Hematopoietic multipotent progenitor cell treated with erythropoietin and hydrocortisone succinate and interleukin-3 and kit ligand, for 4 days (in vitro differentiated cells): ENCODE results near the gene TTC21A.
"Not testable (repeated sequence)": the region's sequence is repeated elsewhere in the genome, so short reads cannot be mapped to it uniquely, and the experiment has no call there.

Experiments
- DNase-seq: peaks from one replicate; pipeline ENCODE4 v3.0.0-alpha.2; 2015

The TTC21A gene, protein sequence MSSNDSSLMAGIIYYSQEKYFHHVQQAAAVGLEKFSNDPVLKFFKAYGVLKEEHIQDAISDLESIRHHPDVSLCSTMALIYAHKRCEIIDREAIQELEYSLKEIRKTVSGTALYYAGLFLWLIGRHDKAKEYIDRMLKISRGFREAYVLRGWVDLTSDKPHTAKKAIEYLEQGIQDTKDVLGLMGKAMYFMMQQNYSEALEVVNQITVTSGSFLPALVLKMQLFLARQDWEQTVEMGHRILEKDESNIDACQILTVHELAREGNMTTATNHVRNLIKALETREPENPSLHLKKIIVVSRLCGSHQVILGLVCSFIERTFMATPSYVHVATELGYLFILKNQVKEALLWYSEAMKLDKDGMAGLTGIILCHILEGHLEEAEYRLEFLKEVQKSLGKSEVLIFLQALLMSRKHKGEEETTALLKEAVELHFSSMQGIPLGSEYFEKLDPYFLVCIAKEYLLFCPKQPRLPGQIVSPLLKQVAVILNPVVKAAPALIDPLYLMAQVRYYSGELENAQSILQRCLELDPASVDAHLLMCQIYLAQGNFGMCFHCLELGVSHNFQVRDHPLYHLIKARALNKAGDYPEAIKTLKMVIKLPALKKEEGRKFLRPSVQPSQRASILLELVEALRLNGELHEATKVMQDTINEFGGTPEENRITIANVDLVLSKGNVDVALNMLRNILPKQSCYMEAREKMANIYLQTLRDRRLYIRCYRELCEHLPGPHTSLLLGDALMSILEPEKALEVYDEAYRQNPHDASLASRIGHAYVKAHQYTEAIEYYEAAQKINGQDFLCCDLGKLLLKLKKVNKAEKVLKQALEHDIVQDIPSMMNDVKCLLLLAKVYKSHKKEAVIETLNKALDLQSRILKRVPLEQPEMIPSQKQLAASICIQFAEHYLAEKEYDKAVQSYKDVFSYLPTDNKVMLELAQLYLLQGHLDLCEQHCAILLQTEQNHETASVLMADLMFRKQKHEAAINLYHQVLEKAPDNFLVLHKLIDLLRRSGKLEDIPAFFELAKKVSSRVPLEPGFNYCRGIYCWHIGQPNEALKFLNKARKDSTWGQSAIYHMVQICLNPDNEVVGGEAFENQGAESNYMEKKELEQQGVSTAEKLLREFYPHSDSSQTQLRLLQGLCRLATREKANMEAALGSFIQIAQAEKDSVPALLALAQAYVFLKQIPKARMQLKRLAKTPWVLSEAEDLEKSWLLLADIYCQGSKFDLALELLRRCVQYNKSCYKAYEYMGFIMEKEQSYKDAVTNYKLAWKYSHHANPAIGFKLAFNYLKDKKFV (N-terminal part only)

DNA sequence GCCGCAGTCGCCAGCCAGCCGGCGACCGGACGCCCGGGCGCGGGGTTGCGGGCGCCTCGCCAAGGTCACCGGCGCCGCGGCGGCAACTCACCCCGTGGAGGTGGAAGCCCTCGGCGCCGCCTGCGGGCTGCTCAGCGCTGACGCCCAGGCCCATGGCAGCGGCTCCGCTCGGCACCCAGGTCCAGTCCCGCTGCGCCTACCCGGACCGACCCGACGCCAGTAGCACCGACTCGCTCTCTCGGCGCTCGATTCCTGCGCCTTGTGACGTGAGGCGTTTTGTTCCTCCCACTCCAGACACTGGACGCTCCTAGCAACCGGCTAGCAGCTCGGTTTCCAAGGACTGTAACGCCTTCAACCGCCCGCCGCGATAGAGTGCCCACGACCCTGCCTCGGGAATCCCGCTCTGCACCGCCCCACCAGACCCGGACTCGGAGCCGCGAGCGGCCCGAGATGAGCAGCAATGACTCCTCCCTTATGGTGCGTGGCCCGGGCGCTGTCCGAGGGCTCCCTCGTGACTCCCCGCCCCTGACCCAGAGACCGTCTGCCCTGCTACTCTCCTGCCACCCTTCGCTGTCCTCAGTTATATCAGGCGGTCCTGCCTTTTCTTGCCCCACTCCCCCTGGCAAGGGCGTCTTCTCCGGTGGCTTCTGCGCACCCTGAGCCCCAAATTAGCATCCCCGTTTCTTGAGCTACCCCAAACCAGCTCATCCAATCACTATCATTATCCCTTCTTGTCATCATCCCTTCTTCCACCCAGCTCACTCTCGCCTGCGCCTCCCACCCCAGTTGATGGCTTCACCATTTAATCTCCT, at the start of gene TTC21A, which contains the start of gene GORASP1:
Gene TTC21A, plus strand, starts transcription at position 293 of the 812 bp plus-strand sequence. Its CDS starts 158 bp downstream, at position 451.
Gene GORASP1, minus strand, starts transcription at position 240 of the 812 bp plus-strand sequence. Its CDS starts 86 bp downstream, at position 154.
- peak; percentile 92 for DNase-seq

DNA sequence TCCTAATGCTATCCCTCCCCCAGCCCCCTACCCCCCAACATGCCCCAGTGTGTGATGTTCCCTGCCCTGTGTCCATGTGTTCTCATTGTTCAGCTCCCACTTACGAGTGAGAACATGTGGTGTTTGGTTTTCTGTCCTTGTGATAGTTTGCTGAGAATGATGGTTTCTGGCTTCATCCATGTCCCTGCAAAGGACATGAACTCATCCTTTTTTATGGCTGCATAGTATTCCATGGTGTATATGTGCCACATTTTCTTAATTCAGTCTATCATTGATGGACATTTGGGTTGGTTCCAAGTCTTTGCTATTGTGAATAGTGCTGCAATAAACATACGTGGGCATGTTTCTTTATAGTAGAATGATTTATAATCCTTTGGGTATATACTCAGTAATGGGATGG, 46.3 kb upstream of the TTC21A start:
- DNase-seq = not testable (repeated sequence)

DNA sequence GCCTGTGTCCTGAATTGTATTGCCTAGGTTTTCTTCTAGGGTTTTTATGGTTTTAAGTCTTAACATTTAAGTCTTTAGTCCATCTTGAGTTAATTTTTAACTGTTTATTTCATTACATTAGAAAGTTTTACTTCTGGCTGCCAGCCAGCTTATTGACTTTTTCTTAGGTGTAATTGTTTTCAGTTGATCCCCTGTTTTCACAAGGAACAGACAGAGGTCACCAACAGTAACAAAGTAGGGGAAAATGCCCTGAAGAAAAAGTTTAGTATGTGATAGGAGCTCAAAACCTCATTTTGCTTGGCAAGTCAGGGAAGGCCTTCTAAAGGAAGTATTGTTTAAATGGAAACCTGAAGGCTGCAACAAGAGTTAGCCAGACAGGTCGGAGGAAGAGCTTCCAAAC, 45.3 kb upstream of the TTC21A start:
- DNase-seq = no peak

DNA sequence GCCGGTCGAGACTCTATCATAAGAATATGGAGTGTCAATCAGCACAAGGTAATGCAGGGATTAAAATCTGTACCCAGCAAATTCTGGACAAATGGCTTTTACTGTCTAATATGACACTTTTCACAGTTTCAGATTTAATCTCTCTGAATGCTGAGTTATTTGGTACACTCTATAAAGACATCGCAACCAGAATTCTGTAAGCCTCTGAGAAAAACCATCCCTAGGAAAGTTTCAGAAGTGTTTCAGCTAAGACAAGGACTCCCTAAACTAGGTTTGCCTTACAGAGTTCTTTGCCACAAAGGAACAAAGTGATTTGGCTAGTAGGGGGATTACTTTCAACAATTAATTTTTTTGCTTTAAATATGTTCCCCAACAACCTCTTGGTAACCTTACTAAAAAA, 44.3 kb upstream of the TTC21A start:
- DNase-seq = no peak

DNA sequence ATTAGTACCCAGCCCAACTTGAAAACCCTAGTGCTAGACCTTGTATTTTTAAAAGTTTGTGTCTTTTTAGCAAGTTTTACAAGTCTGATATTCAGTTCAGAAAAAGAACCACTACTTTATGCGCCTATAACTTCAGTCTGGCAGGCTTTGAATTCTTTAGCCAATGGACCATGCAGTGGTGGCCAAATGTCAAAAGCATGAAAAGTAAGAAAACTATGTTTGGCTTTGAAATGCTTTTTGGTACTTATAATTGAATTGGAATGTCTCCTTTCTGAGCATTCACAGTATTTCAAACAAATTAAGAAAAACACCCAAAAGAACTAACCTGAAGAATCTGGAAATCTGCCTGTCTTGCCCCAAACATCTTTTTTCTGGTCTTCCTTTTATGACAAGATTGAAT, 42.8 kb upstream of the TTC21A start:
- no peak for DNase-seq

DNA sequence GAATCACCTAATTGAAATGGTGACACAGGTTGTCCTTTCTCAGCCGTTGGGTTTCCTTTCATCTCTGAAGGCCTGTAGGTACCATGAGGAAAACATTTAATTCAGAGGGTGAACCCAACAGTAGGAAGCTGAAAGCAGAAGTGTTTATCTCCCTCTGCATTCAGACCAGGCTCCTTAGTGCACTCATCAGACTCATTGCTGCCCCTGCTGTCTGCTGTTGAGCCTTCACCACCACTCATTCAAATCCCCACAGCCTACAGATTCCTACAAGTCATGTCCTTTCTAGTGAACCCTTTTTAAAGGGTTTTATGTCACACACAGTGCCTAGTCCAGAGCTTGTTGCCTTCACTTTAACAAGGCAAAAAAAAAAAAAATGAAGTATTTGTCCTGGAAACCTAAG, 42.3 kb upstream of the TTC21A start:
- peak; percentile 90 for DNase-seq

DNA sequence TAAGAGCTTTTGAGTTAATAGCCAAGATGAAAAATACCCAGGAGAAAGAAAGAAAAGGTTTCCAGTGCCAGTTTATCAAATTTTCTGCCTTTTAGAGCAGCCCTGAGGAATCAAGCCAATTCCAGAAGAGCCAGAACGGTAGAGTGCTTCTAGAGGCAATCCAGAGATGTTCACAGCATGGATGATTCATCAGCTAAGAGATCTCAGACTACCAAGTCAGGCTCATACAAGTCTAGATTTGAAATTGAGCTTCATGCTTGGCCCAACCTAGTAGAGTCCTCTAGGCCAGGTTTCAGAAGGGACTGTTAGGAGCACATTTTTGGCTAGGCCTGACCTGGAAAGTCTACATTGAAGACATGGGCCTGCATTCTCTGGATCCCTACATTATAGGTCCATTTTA, 40.2 kb upstream of the TTC21A start:
- no peak for DNase-seq

DNA sequence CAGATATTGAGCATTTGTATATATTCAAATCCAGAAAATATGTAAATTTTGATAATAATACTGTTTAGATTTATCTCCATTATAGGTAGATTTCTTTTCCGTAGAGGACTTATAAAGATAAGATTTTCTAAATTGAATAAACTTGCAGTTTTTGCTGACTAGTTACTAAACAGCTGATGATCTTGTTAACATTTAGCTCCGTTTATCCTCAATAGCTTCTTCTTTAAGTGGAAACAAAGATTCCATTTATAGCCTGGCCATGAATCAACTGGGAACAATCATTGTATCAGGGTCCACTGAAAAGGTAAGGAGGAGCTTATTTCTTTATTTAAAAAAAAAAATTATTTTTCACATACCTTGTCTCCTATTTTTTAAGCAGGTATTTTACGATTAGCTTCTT, 38.9 kb upstream of the TTC21A start:
- no peak for DNase-seq

DNA sequence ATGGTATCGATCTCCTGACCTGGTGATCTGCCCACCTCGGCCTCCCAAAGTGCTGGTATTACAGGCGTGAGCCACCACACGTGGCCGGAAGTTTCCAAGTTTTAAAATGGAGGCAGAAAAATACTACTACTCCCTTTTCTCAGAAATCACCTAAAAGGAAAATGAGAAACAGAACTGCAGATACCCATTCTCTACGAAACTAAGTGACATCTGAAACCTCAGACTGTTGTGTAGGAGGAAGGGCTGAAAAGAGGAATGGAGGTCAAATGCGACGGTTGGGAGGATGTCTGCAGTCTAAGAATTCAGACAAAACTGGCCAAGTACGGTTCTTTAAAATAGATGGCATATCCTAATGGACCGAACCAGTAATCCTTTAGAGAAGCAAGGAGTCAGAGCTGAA, 31.6 kb upstream of the TTC21A start:
- DNase-seq = no peak

DNA sequence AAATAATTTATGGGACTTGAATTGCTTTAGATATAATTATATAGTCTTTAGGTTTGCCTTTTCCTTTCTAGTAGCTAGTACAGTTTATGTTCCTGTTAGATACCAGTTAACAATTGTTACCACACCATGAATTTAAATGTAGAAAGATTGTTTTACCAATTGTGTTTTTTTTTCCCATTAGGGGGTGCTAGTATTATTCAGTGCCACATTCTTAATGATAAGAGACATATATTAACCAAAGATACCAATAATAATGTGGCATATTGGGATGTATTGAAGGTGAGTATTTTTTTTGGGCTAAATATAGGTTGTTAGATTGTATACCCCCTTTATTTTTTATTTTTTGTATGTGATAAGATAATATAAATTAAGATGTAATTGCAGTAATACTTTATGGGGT, 27.9 kb upstream of the TTC21A start:
- DNase-seq = peak; percentile 29

DNA sequence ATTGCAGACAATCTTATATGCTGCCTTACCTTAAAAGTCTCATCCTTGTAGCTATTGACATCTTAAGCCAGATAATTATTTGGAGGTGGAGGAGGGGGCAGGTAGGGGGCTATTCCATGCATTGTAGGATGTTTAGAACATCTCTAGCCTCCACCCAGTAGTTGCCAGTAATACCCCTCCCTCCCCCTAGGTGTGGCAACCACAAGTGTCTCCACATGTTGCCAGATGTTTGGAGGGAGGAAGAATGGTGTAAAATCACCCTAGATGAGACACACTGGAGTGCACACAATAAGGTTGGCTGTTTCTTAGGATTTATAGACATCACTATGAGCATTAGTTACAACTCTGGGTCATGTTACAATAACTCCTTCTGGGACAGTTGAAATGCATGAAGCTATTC, 27.5 kb upstream of the TTC21A start:
- DNase-seq = peak; percentile 36

DNA sequence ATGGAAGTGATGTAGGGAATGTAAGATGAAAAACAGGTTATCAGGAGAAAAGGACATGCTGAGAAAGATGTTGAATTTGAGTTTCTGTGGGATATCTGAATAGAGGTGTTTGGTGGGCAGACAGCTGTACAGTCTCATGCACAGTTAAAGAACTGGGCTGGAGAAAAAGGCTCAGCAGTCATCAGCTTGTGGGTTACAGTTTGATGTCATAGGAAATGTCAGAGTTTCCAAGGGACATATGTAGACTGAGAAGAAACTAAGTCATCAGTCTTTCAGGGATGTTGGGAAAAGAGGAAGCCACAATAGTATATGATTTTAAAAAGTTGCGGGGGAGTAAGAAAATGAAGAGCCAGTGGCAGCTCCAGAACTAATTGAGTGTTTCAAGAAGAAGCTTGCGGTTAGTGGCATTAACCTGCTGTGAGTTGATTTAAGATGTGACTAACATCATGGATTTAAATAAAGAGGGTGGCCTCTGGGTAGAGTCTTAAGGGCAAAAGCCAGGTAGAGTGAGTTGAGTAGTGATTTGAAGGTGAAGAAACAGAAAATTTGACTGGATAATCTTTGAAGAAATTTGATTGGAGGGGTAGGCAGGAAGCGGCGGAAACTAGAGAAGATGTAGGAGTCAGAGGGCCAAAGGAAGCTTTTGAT, 24.7 kb upstream of the TTC21A start:
- DNase-seq = no peak

DNA sequence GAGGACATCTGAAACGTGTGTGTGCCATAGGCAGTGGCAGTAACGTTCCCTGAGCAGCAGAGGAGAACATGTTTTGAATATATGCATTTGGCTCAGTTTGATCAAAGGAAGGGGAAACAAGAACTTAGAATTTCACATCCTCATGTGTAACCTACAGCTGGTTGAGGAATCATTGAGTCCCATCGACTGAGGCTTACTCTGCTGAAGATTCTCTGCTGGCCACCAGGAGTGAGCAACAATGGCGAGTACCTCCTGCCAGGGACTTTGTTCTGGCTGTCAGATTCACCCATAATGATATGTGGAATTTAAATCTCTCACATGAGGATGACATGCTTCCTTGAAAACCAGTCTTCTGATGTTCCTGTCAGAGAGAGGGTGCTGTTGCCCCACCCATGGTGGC, 21.3 kb upstream of the TTC21A start:
- DNase-seq = no peak

DNA sequence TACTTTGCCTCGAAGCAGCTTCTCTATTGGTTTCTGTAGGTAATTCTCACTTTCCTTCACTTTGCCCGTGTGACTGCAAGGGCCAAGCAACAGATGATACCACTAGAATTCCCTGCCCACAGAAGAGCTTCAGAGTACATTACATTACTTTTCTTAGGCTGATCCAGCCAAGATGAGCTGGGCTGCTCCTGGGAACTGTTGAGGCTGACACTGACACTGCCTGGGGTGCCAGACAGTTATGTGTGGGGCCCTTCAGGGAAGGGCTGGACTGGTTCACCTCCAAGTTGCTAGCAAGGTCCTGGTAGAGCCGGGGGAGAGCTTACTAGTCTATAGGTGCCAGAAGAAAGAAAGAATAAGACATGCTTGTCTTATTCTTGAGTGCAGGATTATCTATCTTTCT, 19.0 kb upstream of the TTC21A start:
- no peak for DNase-seq

DNA sequence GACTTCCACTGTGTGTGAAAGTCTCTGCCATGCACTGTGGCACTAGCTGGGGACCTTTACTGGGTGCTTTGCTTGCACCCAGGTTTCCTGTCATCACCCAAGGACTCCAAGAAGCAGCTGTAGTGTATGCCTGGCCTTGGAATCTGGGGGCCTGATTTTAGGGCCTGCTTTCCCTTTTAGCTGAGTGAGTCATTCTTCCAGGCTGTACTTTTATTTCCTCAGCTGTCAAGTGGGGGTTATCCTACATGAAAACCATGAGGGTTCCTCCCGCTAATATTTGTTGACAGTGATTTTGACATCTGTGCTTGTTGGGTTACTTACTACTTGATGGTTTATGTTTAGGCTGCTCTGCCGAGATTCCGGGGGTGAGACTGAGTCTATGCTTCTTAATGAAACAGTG, 18.6 kb upstream of the TTC21A start:
- DNase-seq = no peak

DNA sequence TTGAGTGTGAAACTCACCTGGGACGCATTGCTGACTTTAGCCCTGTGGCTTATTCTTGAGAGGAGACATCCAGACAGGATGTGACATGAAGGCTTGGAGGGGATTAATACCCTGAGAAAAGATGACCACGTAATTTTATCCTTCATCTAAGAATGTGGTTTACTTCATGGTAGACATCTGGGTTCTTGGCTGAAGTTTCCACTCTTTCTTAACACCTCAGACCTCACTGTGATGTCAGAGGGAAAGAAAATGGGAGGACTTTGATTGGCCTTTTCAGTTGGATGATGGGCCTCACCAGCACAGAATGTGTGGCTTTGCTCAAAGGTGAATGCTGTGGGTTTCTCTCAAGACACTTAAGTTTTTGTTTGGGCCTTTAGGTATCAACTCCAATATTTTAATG, 16.6 kb upstream of the TTC21A start:
- peak; percentile 25 for DNase-seq

DNA sequence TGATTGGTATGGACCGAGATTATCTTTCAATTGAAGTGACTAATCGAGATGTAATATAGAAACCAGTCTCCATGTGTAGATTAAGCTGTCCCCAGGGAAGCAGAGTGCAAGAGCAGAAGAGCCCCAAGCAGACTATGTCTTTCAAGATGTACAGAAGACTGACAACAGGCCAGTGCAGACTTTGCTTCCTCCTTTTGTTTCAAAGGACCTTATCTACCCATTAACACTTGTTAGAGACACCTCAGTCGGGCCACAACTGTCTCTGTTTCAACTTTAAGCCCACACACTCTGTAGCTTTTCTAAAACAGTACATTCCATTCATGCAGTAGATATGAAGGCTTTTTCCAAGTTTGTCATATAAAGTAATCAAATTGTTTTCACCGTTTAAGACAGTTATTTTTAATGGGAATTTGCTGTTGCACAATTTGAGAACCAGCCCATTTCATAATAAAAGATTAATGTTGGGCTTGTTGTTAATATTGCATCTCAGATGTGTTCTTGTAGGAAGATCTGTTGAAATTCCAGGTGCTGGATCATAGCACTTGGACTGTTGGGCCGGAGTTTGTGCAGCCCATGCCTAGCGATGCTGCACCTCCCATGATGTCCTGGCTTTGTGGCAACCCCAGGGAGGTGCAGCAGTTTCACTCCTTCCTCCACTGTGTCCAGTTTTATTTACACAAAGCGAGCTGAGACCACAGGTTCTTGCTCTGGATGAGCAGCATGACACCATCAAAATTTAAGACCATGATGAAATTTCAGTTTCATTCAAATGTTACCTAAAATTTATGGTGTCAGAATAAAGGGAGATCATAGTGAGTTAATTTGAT, 12.4 kb upstream of the TTC21A start:
- peak; percentile 76 for DNase-seq

DNA sequence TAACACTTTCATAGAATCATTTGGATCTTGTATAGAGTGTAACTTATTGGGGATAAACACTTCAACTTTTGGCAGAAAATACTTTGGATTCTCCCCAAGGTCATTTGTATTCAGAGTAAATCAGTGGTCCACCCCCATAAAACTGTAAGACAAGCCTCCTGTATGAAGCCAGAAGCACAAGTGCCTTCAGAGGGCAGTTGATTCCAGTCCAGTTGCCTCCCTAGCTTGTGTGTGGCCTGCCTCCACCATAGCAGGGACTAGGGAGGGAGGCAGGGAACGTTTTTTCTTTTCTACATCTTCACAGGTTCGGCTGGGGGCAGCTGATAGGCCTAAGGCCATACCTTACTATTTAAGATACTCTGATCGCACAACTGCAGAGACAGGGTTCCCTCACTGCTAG, 11.7 kb upstream of the TTC21A start:
- DNase-seq = no peak

DNA sequence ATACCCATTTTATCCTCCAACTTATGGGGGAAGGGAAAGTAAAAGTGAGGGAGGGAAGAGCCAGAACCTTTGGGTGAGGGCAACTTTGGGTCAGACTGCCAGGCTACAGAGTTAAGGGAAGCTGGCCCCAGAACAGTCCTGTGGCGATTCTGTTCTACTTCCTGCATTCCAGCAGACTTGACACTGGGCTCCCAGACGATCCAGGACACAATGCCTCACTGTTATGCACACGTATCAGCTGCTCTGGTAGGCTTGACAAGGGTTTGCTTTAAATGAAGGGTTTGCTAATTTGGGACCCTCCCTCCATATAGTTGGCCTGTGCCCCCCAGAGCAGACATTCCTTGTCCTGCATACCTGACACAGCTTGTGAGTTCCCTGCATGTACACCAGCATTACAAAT, 10.7 kb upstream of the TTC21A start:
- no peak for DNase-seq

DNA sequence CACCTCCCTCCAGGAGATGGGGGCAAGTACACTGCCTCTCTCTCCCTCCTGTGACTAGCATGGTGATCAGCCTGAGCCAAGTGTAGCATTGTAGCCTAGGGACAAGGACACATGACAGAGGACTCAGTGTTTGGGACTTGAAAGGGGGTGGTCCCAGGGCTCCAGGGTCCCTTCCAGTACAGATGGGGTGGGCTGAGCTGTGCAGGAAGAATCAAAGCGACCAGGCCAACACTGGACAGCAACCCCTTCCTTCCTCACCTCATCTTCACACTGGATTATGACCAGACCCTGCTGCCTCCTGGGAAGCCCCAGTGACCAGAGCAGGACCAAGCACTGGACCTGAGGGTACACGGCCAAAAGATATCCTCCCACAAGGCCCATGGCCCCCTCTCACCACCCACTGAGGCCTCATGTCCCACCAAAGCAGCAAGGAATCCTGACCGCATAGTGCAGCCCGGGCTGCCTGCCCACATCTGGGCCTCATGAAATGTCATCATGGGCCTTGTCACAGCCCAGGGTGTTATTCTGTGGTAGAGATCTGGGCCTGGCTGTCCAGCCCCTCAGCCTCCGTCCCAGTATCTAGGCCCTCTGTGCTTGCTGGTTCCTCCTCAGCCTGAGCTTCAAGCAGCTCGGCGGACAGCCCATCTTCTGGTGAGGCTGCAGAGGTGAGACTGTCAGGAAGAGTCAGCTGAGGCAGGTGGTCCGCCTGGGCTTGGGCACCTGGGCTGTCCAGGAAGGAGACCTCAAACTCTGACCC, 9.6 kb upstream of the TTC21A start:
- DNase-seq = no peak
